COLO668 (cell line): ENCODE data around the gene GH1.

Experiments used
- DNase-seq: peaks from one replicate; lab custom pipeline; 2025; ENCODE audit not compliant: unreplicated experiment; lab: John Stamatoyannopoulos, UW

GH1 gene

GRCh38 chr17:63945784-63946439, 27.3 kb upstream of the GH1 start:
- DNase-seq, result no peak

DNA sequence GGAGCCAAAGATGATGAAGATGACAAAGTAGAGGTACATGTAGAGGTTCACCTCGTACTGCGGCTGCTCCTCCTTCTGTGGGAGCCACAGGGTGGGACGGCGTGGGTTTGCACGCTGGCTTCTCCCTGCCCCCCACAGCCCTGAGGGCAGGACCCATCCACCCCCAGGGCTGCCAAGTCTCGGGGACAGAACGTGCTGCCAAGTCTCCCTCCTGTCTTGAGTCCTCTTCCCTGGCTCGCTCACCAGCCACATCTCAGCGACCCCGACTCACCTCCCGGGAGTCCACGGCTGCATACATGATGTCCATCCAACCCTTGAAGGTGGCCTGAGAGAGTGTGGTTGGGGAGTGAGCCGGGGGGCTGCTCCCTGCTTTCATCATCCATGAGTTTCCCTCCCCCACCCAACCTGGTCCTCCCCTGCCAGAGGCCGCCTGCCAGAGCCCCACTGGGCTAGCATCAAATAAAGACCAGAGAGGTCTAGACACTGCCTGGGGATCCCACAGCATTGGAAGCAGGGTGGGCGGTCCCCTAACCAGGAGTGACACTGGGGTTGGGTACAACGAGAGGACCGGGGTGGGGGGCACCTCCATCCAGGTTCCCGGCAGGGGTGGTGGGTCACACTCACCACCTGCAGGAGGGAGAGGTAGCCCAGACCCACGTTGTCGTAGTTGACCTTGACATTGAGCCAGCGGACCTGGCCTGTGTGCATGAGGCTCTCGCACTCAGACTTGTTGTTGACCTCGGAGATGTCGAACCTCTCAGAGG, 26.3 kb upstream of the GH1 start:
- no peak for DNase-seq

DNA sequence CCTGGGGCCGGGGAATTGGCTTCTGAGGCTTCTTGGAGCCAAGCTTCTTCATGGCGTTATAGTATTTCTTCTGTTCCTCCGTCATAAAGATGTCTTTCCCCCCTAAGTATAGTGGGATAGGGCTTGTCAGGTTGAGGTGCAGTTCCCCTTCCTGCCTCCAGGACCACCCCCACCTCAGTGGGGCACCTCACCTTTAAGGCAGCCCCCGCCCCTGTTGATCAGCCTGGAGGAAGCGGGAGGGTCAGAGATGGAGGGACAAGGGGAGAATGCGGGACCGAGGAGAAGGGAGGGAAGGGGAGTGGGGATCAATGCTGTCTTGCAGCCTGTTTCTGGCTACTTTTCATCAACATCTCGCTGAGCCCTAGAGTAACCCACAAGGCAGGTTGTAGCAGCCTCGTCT, 25.1 kb upstream of the GH1 start:
- no peak for DNase-seq

- DNase-seq, result no peak
These were observed 23.8 kb upstream of the GH1 start for GRCh38 chr17:63942309-63942985.

- DNase-seq, result no peak
These were observed 23.1 kb upstream of the GH1 start for GRCh38 chr17:63941751-63942150.

GRCh38 chr17:63941162-63941561, 22.5 kb upstream of the GH1 start:
- DNase-seq, result no peak

GRCh38 chr17:63940584-63940983, 21.9 kb upstream of the GH1 start:
- DNase-seq, result no peak

DNA sequence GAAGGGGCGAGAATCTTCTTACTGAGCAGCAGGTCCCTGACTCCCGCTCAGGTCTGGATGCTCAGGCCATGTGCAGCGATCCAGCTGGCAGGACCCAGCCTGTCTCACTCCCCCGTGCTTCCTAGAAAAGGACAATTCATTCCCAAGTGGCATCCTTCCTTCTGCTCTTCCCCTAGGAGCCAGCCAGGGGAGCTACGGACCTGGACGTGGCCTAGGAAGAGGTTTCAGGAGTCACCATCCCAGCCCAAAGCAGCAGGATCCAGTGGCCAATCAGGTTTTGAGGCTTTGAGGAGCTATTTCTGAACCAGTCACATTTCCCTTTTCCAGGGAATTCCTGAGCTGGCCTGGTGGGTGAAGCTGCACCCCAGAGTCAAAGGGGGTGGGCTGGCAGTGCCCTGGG, 21.2 kb upstream of the GH1 start:
- no peak for DNase-seq

GRCh38 chr17:63939401-63939800, 20.8 kb upstream of the GH1 start:
- no peak for DNase-seq

DNA sequence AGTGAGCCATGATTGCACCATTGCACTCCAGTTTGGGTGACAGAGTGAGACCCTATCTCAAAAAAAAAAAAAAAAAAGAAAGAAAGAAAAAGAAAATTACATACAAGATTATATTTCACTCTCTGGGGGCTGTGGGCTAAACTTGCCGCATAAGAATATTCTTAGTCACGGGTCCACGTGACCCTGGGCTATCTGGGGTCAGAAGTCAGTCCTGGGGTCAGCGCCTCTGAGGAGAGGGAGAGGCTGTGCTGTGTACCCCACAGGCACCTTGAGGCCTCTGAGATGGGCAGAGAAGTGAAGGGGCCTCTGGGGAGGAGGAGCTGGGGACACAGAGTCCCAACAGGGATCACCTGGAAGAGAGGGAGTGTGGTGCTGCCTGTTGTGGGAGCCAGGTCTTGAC, 19.3 kb upstream of the GH1 start:
- DNase-seq, result no peak

DNA sequence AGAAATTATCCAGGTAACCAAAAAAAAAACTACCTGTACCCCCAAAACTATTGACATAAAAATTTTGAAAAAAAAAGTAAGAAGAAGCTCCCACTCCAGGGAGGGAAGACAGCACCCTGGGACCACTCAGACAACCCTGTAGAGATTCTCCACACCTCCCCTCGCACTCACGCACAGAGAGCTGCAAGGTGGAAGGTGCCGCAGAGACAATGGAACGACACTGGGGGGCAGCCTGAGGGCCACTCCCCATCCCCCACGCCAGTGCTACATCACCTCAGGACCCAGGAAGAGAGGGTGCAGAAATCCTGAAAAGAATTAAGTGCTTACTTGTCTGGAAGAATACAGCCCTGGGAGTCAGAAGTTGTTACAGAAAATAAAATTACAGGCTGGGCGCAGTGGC, 18.7 kb upstream of the GH1 start:
- DNase-seq, result no peak

DNA sequence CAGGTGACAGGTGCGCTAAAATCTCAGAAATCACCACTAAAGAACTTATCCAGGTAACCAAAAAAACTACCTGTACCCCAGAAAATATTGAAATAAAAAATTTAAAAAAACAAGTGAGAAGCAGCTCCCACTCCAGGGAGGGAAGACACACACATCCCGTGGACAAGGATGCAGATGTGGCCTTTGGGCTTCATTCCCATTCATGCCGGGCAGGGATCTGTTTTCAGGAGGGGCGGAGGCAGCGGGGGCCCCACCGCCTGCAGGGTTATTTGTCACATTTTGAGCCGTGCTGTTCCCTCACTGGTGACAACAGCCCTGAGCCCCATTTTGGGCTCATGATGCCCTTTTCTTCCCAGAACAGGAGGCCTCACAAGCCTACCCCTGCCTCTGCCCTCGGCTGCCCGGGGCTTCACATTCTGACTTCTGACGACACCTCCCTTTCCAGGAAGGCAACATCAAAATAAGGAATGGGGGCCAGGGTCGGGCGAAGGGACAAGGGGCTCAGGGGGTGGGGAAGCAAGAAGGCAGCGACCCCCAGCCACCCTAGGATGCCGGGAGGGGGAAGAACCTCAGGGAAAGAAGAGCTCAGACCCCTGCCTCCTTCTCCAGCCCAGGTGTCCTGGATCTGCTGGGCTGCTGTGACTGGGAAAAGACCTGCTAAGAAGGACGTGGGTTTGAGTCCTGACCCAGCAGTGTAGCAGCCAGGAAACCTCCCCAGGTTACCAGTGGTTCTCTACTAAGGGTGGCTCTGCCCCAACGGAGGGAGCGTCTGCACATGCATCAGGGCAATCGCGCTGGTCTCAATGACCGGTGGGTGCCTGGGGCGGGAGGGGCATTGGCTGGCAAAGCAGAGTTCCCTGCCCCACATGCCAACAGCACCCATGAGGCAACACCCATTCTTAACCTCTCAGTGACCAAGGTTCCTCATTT, 15.8 kb upstream of the GH1 start:
- DNase-seq, result no peak

DNA sequence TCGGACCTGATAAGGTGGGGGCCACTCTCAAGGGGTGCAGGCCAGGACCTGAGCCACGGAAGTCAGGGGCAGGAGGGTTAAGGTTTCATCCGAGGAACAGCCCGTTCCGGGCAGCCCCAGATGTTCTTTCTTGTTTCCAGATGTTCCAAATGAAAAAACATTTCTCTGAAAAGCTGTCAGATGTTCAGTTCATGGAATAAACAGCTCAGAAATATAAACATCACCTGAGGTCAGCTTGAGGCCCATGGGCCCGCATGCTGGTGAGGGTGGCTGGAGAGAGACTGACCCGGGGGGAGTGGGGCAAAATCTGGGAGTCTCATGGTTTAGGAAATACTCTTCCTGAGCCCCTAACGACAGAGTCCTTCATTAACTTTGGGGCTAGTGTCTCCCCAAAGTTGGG, 15.0 kb upstream of the GH1 start:
- DNase-seq, result no peak

DNA sequence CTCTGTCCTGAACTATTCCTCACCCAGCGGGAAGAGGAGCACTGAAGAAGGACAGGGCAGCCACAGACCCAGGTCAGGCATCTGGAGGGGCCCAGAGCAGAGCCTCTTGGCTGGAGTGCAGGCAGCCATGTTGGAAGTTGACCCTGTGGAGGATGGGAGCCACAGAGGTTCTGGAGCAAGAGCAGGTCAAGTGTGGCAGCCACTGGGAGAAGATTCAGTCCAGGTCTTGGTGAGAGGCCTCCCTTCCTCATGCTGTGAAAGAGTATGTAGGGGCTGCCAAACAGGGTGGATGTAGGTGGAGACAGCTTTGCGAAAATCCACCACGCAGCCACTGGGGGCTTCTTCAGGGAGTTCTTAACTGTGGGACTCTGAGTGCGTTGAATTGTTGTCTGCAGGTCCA, 14.1 kb upstream of the GH1 start:
- DNase-seq, result no peak

DNA sequence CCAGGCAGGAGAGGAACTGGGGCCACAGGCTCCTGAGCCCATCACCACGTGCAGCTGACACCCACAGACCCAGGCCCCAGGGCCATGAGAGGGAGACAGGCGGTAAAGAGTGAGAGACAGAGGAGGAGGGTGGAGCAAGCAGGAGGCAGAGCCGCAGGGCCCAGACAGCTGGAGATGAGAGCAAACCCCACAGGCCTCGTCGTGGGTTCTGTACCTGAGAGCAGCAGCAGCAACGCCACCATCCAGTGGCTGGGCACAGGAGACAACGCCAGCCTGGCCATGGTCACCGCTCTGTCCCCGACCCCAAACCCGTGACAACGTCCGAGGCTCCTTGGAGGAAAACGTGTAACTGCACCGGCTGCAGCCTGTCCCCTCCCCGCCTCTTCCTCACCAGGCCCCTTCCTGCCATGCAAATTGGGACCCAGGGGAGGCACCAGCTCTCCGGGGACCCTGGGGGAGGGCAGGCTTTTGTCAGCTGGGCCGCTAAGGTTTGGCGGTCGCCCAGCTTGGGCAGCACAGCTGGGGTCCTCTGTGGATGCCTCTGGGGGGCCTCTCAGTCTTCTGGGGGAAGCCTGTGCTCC, 13.4 kb upstream of the GH1 start, which contains the start of gene CD79B:
CD79B (minus strand) TSS at position 351 of the 581 bp plus-strand sequence; CDS start at position 281, 70 bp downstream.
- no peak for DNase-seq

DNA sequence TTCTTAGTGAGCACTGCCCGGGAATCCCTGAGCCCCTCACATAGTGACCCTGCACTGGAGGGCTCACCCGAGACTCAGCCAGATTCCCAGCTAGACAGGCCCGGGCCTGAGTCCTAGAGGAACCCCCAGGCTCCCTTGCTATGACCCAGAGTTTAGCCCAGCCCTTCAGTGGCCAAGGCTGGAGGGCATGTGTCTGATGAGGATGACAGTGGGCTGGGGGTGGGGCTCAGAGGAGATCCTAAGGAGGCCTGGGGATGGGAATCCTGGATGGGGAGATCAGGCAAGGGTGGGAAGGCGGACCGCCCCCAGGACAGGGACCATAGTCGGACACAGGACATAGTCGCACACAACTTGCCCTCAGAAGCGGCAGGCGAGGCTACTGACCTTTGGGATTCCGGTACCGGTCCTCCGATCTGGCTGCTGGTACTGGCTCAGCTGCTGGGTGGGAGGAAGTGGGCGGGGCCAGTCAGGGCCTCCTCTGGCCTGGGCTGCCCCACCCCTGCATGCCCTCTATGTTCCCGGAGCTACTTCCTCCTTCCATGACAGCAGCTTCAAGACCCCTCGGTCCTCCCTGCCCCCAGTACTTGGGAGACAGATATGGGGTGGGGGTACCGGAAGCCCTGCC, 12.4 kb upstream of the GH1 start:
- no peak for DNase-seq

- DNase-seq, result no peak
These were observed 11.5 kb upstream of the GH1 start for GRCh38 chr17:63929860-63930766.

- DNase-seq, result no peak
These were observed 10.5 kb upstream of the GH1 start for GRCh38 chr17:63928966-63929695.
